NCI-H82 (cell line): ENCODE data around the gene LINGO3.

ENCODE experiments used
- DNase-seq: peaks from one replicate; lab custom pipeline; 2025; lab: John Stamatoyannopoulos, UW

The LINGO3 gene

GRCh38 chr19:2305452-2306280 is 2.3 kb downstream of the LINGO3 start:
- DNase-seq = peak; percentile 43

GRCh38 chr19:2303211-2303798 is 4.6 kb downstream of the LINGO3 start:
- DNase-seq = no peak

GRCh38 chr19:2302319-2303210 is 5.4 kb downstream of the LINGO3 start:
- peak; percentile 41 for DNase-seq

GRCh38 chr19:2300533-2300932 is 7.4 kb downstream of the LINGO3 start:
- DNase-seq = no peak

GRCh38 chr19:2296141-2296540 is 11.8 kb downstream of the LINGO3 start:
- no peak for DNase-seq

- peak; percentile 68 for DNase-seq
Measured at GRCh38 chr19:2294687-2295335, 13.1 kb downstream of the LINGO3 start.

- DNase-seq = no peak
Measured at GRCh38 chr19:2291185-2291751, 16.7 kb downstream of the LINGO3 start.

GRCh38 chr19:2290441-2291184 is 17.3 kb downstream of the LINGO3 start:
- no peak for DNase-seq

- no peak for DNase-seq
Measured at GRCh38 chr19:2289714-2290435, 18.1 kb downstream of the LINGO3 start.

GRCh38 chr19:2288818-2289713 is 18.9 kb downstream of the LINGO3 start:
- no peak for DNase-seq

- no peak for DNase-seq
Measured at GRCh38 chr19:2288338-2288817, 19.6 kb downstream of the LINGO3 start.

GRCh38 chr19:2287585-2288337 is 20.2 kb downstream of the LINGO3 start:
- no peak for DNase-seq

GRCh38 chr19:2286402-2287140 is 21.4 kb downstream of the LINGO3 start:
- DNase-seq = no peak

- DNase-seq = no peak
Measured at GRCh38 chr19:2283835-2284507, 24.0 kb downstream of the LINGO3 start.

- DNase-seq = no peak
Measured at GRCh38 chr19:2282862-2283237, 25.1 kb downstream of the LINGO3 start.

- DNase-seq = no peak
Measured at GRCh38 chr19:2282062-2282861, 25.7 kb downstream of the LINGO3 start, which contains the start of gene PEAK3. Gene PEAK3, minus strand, starts transcription at chr19:2282175. Its CDS starts 1,244 bp downstream, at chr19:2280931.
